OCI-LY7 (cell line): ENCODE data around the gene ANG. TPM values are rescaled to one million over a fixed set of nuclear protein-coding genes. Genes with fewer than 3 reads are reported as not detected.

ENCODE experiments used
- BruUV-seq: library from RNA; stranded (reverse); fragments of 400-500 nt; replicated peaks from 2 replicates; lab custom pipeline; 2021; lab: Mats Ljungman, UMichigan
- CTCF ChIA-PET: fragments of 300-600 bp; sonication (Branson Sonifier 250); formaldehyde crosslinking; loops from one replicate; lab custom pipeline; 2022; ENCODE audit warnings: antibody characterized with exemption; ENCODE audit not compliant: unreplicated experiment; lab: Charles Lee
- POLR2A ChIA-PET: fragments of 300-600 bp; sonication (Branson Sonifier 250); formaldehyde crosslinking; loops from one replicate; lab custom pipeline; 2022; ENCODE audit warnings: antibody characterized with exemption; lab: Charles Lee
- DNase-seq: peaks from one replicate; pipeline ENCODE4 v3.0.0-alpha.2; 2015; ENCODE audit warnings: low spot score
- H2AFZ ChIP-seq: fragments of 200-600 bp; sonication (generic), shearing (Covaris generic); 2 replicates; pipeline ENCODE4 v1.6.1; 2014; ENCODE audit warnings: mild to moderate bottlenecking, antibody characterized with exemption, low read length, moderate library complexity
- H3K27ac ChIP-seq: fragments of 200-600 bp; sonication (generic); 2 replicates; pipeline ENCODE4 v1.5.1; 2014; ENCODE audit warnings: mixed run types, low read depth, mild to moderate bottlenecking, moderate library complexity, low read length, inconsistent platforms; ENCODE audit not compliant: poor library complexity, severe bottlenecking
- H3K36me3 ChIP-seq: fragments of 200-600 bp; sonication (generic); 2 replicates; pipeline ENCODE4 v1.6.1; 2014; ENCODE audit warnings: mild to moderate bottlenecking, antibody characterized with exemption, low read length, moderate library complexity, mixed read lengths; ENCODE audit not compliant: insufficient read depth
- H3K4me1 ChIP-seq: fragments of 200-600 bp; sonication (generic); 2 replicates; pipeline ENCODE4 v1.5.1; 2014; ENCODE audit warnings: mild to moderate bottlenecking, low read length; ENCODE audit not compliant: insufficient read depth, poor library complexity, severe bottlenecking
- H3K4me2 ChIP-seq: fragments of 200-600 bp; sonication (generic); 2 replicates; pipeline ENCODE4 v1.6.1; 2014; ENCODE audit warnings: mild to moderate bottlenecking, low read length
- H3K4me3 ChIP-seq: fragments of 200-600 bp; sonication (generic); 2 replicates; pipeline ENCODE4 v1.5.1; 2014; ENCODE audit warnings: mild to moderate bottlenecking, low read depth, low read length; ENCODE audit not compliant: poor library complexity, severe bottlenecking
- H3K79me2 ChIP-seq: fragments of 200-600 bp; sonication (generic); 2 replicates; pipeline ENCODE4 v1.6.1; 2016; ENCODE audit warnings: low read depth, mild to moderate bottlenecking, low read length, moderate library complexity, mixed read lengths; ENCODE audit not compliant: insufficient read depth
- H3K9me2 ChIP-seq: fragments of 200-600 bp; sonication (generic); 2 replicates; pipeline ENCODE4 v1.6.1; 2016; ENCODE audit warnings: mild to moderate bottlenecking, low read length, mixed read lengths; ENCODE audit not compliant: insufficient read depth
- H3K9me3 ChIP-seq: fragments of 200-600 bp; sonication (generic); 2 replicates; pipeline ENCODE4 v1.6.1; 2014; ENCODE audit warnings: mild to moderate bottlenecking, mixed run types, low read length, mixed read lengths
- H4K20me1 ChIP-seq: fragments of 200-600 bp; sonication (generic); 2 replicates; pipeline ENCODE4 v1.6.1; 2014; ENCODE audit warnings: mild to moderate bottlenecking, antibody characterized with exemption, low read length, moderate library complexity, mixed read lengths; ENCODE audit not compliant: insufficient read depth
- EZH2phosphoT487 ChIP-seq: fragments of 200-600 bp; sonication (generic); IDR thresholded peaks from 2 replicates; pipeline ENCODE4 v1.6.1; 2018; ENCODE audit warnings: low read depth, borderline replicate concordance, mild to moderate bottlenecking, mixed run types, antibody characterized with exemption, low read length, moderate library complexity, mixed read lengths
- intact Hi-C: fragments of 100-400 bp; cut with micrococcal nuclease; formaldehyde crosslinking; loops from one replicate; pipeline ENCODE4 v1.10.0; 2022; ENCODE audit not compliant: unreplicated experiment
- total RNA-seq, 2 experiments: library from RNA; depleted of rRNA in 1 of 2; stranded (reverse); fragments of >200 nt in 1 of 2; shearing (Covaris generic) in 1 of 2; gene quantifications; 2 replicates each; pipeline ENCODE4 v1.2.3, GENCODE V29; 2014 to 2022
- TF ChIP-seq, protein P1 (sequence below): fragments of 200-600 bp; sonication (generic); conservative IDR thresholded peaks from 2 replicates; pipeline ENCODE4 v1.5.1; 2014; ENCODE audit warnings: mild to moderate bottlenecking, antibody characterized with exemption, low read length, moderate library complexity, mixed read lengths

ANG gene
- total RNA-seq, 2 experiments from 2014 or later: not detected

GRCh38 chr14:20645481-20645880 is 43.1 kb upstream of the ANG start:
- no peaks in the 10 kb centered on the region for H4K20me1 ChIP-seq
- POLR2A ChIA-PET: interaction anchor here (0.7 kb wide), 1 partner anchor 27 kb away, joined by 3 read pairs; no protein-coding TSS in a partner anchor
- no peak overlapping the region for H3K27ac ChIP-seq
- CTCF ChIA-PET: no interaction called here
- no peaks in the 10 kb centered on the region for H3K79me2 ChIP-seq
- H3K4me1 ChIP-seq: no peaks in the 10 kb centered on the region
- BruUV-seq: no TSS peak
- intact Hi-C loops: no loop called here
- H2AFZ ChIP-seq: no peak overlapping the region
- no peaks in the 10 kb centered on the region for H3K9me2 ChIP-seq
- DNase-seq: no peak
- no peaks in the 10 kb centered on the region for H3K36me3 ChIP-seq
- no peak overlapping the region for H3K4me3 ChIP-seq
- H3K9me3 ChIP-seq: no peaks in the 10 kb centered on the region
- H3K4me2 ChIP-seq: no peak overlapping the region
- no peak for TF ChIP-seq EZH2phosphoT487

GRCh38 chr14:20652996-20653975 is 35.3 kb upstream of the ANG start:
- TF ChIP-seq, protein P1, sequence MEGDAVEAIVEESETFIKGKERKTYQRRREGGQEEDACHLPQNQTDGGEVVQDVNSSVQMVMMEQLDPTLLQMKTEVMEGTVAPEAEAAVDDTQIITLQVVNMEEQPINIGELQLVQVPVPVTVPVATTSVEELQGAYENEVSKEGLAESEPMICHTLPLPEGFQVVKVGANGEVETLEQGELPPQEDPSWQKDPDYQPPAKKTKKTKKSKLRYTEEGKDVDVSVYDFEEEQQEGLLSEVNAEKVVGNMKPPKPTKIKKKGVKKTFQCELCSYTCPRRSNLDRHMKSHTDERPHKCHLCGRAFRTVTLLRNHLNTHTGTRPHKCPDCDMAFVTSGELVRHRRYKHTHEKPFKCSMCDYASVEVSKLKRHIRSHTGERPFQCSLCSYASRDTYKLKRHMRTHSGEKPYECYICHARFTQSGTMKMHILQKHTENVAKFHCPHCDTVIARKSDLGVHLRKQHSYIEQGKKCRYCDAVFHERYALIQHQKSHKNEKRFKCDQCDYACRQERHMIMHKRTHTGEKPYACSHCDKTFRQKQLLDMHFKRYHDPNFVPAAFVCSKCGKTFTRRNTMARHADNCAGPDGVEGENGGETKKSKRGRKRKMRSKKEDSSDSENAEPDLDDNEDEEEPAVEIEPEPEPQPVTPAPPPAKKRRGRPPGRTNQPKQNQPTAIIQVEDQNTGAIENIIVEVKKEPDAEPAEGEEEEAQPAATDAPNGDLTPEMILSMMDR: no peak
- TF ChIP-seq EZH2phosphoT487: no peak
- no TSS peak for BruUV-seq
- no peaks in the 10 kb centered on the region for H3K9me2 ChIP-seq
- H3K27ac ChIP-seq: no peak overlapping the region
- intact Hi-C loops: no loop called here
- no peaks in the 10 kb centered on the region for H3K79me2 ChIP-seq
- H3K36me3 ChIP-seq: no peaks in the 10 kb centered on the region
- H3K4me1 ChIP-seq: no peaks in the 10 kb centered on the region
- no peak overlapping the region for H3K4me2 ChIP-seq
- no peak overlapping the region for H2AFZ ChIP-seq
- H3K4me3 ChIP-seq: no peak overlapping the region
- no peak for DNase-seq
- no peaks in the 10 kb centered on the region for H3K9me3 ChIP-seq
- no peaks in the 10 kb centered on the region for H4K20me1 ChIP-seq
- POLR2A ChIA-PET: interaction anchor here (0.6 to 0.7 kb wide), 4 partner anchors 11 to 664 kb away, joined by 3 to 4 read pairs (median 3); no protein-coding TSS in a partner anchor
- CTCF ChIA-PET: no interaction called here

DNA sequence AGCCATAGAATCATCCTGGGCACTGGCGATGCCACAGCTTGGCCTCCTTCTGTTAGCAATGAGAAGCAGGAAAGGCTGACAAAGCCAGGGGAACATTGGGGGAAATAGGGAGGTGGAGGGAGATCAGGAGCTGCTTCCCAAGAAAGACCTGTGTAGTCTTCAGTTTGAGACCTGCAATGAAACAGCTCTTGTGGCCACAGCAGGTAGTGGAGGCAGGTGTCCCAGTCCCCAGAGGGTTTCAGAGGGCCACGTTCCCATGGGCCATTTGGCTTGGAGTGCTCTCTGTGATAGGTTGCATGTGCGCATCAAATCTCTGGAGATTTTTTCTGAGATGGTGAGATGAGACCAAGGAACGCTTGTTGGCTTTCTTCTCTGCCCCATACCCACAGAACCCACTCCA is 32.7 kb upstream of the ANG start:
- H3K4me3 ChIP-seq: no peak overlapping the region
- H2AFZ ChIP-seq: no peak overlapping the region
- ChIA-PET CTCF (no interaction called here), POLR2A (no interaction called here)
- H3K36me3 ChIP-seq: no peaks in the 10 kb centered on the region
- no peaks in the 10 kb centered on the region for H3K4me1 ChIP-seq
- H3K9me2 ChIP-seq: no peaks in the 10 kb centered on the region
- H3K79me2 ChIP-seq: no peaks in the 10 kb centered on the region
- BruUV-seq: no TSS peak
- no peaks in the 10 kb centered on the region for H4K20me1 ChIP-seq
- H3K27ac ChIP-seq: no peak overlapping the region
- H3K4me2 ChIP-seq: no peak overlapping the region
- H3K9me3 ChIP-seq: no peaks in the 10 kb centered on the region
- intact Hi-C loops: no loop called here
- TF ChIP-seq, protein P1: no peak
- no peak for DNase-seq
